K562 (cell line): Measurements from ENCODE around the gene ELMOD1. TPM values are rescaled to one million over a fixed set of nuclear protein-coding genes. Genes with fewer than 3 reads are reported as not detected.
A peak's percentile ranks its signal among the peaks of the same experiment; 100 is the strongest.

Source experiments
- DEAF1 ChIP-seq: fragments of 450-650 bp; formaldehyde crosslinking; IDR thresholded peaks from 2 replicates; pipeline ENCODE4 v1.4.0; 2020; ENCODE audit warnings: mild to moderate bottlenecking, moderate library complexity
- KDM1A ChIP-seq, 2 experiments: fragments of 450-650 bp; IDR thresholded peaks; 2 replicates each; pipeline ENCODE4 v1.6.1; 2016; ENCODE audit warnings: mild to moderate bottlenecking in 2 of 2
- KHSRP ChIP-seq: fragments of 450-650 bp; IDR thresholded peaks from 2 replicates; pipeline ENCODE4 v1.6.1; 2017
- RAD21 ChIP-seq, 2 experiments: fragments of 250-450 bp in 1 of 2; fragments of 450-650 bp in 1 of 2; sonication (Bioruptor Pico) in 1 of 2; formaldehyde crosslinking in 1 of 2; IDR thresholded peaks in 1 of 2; conservative IDR thresholded peaks in 1 of 2; 2 replicates each; pipeline versions ENCODE4 v1.4.0 to v1.8.0; 2020 to 2022; ENCODE audit warnings: mild to moderate bottlenecking in 2 of 2, moderate library complexity in 1 of 2
- TEAD1 ChIP-seq, 2 experiments: fragments of 450-650 bp in 1 of 2; sonication (generic) in 1 of 2; formaldehyde crosslinking; IDR thresholded peaks; 2 replicates each; pipeline versions ENCODE4 v1.4.0 to v1.8.0; 2020 to 2022; ENCODE audit warnings: mild to moderate bottlenecking in 2 of 2, missing genetic modification reagents in 1 of 2
- polyA plus RNA-seq, 8 experiments: library from polyadenylated mRNA; depleted of rRNA in 4 of 8; stranded (reverse) in 5 of 8; unstranded in 3 of 8; fragments of >200 nt; fragmentation: Nextera tagmentation in 2 of 8; fragmentation: Illumina TruSeq in 1 of 8; extraction: Ambion mirVana in 2 of 8; extraction: Trizol in 1 of 8; gene quantifications; 2 replicates each; pipeline versions ENCODE4 v1.2.1 to v1.2.3, GENCODE V29; 2011 to 2014; ENCODE audit warnings: inconsistent platforms in 1 of 8, missing spikeins in 1 of 8
- total RNA-seq, 7 experiments: library from RNA; depleted of rRNA in 6 of 7; stranded (reverse); fragments of >200 nt in 6 of 7; fragmentation: Illumina TruSeq in 2 of 7; extraction: Trizol in 2 of 7; gene quantifications; 2 replicates each; pipeline versions ENCODE4 v1.2.1 to v1.2.3, GENCODE V29; 2011 to 2021; ENCODE audit warnings: low replicate concordance in 1 of 7
- TF ChIP-seq, protein P1 (sequence below): fragments of 450-650 bp; IDR thresholded peaks from 2 replicates; pipeline ENCODE4 v1.6.1; 2016; ENCODE audit warnings: mild to moderate bottlenecking, moderate library complexity

The ELMOD1 gene
- total and polyA plus RNA-seq, 9 of the 15 experiments (the other 6 are each of a cell fraction or from before 2014, with no cell fraction given): not detected

DNA sequence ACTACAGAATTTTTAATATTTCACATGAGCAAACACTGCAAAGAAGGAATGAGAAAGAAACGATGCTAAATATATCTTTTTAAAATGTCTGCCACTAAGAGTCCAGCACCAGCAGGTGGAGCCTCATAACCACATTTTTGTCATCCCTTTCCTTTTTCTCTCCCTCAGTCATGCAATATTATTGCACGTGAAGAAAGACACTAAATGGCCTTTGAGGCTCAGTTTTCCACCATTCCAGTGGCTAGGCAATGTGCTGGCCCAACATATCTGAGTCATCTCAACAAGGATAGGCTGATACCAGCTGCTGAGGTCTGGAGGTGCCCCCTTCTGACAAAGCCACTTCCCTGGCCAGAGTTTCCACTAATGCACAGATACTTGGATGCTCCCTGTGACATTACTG, 27.2 kb upstream of the ELMOD1 start (continued):
- TF ChIP-seq, protein P1, sequence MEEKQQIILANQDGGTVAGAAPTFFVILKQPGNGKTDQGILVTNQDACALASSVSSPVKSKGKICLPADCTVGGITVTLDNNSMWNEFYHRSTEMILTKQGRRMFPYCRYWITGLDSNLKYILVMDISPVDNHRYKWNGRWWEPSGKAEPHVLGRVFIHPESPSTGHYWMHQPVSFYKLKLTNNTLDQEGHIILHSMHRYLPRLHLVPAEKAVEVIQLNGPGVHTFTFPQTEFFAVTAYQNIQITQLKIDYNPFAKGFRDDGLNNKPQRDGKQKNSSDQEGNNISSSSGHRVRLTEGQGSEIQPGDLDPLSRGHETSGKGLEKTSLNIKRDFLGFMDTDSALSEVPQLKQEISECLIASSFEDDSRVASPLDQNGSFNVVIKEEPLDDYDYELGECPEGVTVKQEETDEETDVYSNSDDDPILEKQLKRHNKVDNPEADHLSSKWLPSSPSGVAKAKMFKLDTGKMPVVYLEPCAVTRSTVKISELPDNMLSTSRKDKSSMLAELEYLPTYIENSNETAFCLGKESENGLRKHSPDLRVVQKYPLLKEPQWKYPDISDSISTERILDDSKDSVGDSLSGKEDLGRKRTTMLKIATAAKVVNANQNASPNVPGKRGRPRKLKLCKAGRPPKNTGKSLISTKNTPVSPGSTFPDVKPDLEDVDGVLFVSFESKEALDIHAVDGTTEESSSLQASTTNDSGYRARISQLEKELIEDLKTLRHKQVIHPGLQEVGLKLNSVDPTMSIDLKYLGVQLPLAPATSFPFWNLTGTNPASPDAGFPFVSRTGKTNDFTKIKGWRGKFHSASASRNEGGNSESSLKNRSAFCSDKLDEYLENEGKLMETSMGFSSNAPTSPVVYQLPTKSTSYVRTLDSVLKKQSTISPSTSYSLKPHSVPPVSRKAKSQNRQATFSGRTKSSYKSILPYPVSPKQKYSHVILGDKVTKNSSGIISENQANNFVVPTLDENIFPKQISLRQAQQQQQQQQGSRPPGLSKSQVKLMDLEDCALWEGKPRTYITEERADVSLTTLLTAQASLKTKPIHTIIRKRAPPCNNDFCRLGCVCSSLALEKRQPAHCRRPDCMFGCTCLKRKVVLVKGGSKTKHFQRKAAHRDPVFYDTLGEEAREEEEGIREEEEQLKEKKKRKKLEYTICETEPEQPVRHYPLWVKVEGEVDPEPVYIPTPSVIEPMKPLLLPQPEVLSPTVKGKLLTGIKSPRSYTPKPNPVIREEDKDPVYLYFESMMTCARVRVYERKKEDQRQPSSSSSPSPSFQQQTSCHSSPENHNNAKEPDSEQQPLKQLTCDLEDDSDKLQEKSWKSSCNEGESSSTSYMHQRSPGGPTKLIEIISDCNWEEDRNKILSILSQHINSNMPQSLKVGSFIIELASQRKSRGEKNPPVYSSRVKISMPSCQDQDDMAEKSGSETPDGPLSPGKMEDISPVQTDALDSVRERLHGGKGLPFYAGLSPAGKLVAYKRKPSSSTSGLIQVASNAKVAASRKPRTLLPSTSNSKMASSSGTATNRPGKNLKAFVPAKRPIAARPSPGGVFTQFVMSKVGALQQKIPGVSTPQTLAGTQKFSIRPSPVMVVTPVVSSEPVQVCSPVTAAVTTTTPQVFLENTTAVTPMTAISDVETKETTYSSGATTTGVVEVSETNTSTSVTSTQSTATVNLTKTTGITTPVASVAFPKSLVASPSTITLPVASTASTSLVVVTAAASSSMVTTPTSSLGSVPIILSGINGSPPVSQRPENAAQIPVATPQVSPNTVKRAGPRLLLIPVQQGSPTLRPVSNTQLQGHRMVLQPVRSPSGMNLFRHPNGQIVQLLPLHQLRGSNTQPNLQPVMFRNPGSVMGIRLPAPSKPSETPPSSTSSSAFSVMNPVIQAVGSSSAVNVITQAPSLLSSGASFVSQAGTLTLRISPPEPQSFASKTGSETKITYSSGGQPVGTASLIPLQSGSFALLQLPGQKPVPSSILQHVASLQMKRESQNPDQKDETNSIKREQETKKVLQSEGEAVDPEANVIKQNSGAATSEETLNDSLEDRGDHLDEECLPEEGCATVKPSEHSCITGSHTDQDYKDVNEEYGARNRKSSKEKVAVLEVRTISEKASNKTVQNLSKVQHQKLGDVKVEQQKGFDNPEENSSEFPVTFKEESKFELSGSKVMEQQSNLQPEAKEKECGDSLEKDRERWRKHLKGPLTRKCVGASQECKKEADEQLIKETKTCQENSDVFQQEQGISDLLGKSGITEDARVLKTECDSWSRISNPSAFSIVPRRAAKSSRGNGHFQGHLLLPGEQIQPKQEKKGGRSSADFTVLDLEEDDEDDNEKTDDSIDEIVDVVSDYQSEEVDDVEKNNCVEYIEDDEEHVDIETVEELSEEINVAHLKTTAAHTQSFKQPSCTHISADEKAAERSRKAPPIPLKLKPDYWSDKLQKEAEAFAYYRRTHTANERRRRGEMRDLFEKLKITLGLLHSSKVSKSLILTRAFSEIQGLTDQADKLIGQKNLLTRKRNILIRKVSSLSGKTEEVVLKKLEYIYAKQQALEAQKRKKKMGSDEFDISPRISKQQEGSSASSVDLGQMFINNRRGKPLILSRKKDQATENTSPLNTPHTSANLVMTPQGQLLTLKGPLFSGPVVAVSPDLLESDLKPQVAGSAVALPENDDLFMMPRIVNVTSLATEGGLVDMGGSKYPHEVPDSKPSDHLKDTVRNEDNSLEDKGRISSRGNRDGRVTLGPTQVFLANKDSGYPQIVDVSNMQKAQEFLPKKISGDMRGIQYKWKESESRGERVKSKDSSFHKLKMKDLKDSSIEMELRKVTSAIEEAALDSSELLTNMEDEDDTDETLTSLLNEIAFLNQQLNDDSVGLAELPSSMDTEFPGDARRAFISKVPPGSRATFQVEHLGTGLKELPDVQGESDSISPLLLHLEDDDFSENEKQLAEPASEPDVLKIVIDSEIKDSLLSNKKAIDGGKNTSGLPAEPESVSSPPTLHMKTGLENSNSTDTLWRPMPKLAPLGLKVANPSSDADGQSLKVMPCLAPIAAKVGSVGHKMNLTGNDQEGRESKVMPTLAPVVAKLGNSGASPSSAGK: peak; percentile 35; the same call in 1 of the 2 replicates
- peak; percentile 83 to 87 for TF ChIP-seq RAD21 (CRISPR knock-in tag; conservative IDR thresholded peaks at IDR 0.05 in 1 of 2, IDR thresholded peaks at IDR 0.05 in 1 of 2)
- no peak for TF ChIP-seq TEAD1 (CRISPR knock-in tag; IDR thresholded peaks at IDR 0.05)
- TF ChIP-seq KHSRP: no peak
- no peak for TF ChIP-seq KDM1A (IDR thresholded peaks at IDR 0.05)
- TF ChIP-seq DEAF1 (CRISPR knock-in tag): peak; percentile 38
- TF ChIP-seq, all 486 proteins: peak for 15
